Lower lobe of right lung (tissue), 2 donors: ENCODE results near the gene TRMT10C. TPM values are rescaled to one million over a fixed set of nuclear protein-coding genes. Genes with fewer than 3 reads are reported as not detected.

ENCODE experiments used
- ATAC-seq, 2 donors: fragments of 200-7000 bp; cut with Tn5 transposase; one replicate each; pipeline ENCODE4 v1.9.1; 2020 to 2022; ENCODE audit warnings: mild to moderate bottlenecking in 2 of 2, moderate library complexity in 2 of 2
- DNase-seq: peaks from one replicate; pipeline ENCODE4 v3.0.0-alpha.2; 2020
- H3K27ac ChIP-seq: fragments of 200-600 bp; one replicate; pipeline ENCODE4 v1.8.0; 2022
- H3K27me3 ChIP-seq: fragments of 200-600 bp; one replicate; pipeline ENCODE4 v1.8.0; 2022; ENCODE audit warnings: low read depth
- H3K36me3 ChIP-seq: fragments of 200-600 bp; one replicate; pipeline ENCODE4 v1.8.0; 2022; ENCODE audit warnings: mild to moderate bottlenecking
- H3K4me1 ChIP-seq: fragments of 200-600 bp; one replicate; pipeline ENCODE4 v1.8.0; 2022
- H3K4me3 ChIP-seq: fragments of 200-600 bp; one replicate; pipeline ENCODE4 v1.8.0; 2022; ENCODE audit warnings: mild to moderate bottlenecking
- H3K9me3 ChIP-seq: fragments of 200-600 bp; one replicate; pipeline ENCODE4 v1.8.0; 2022
- intact Hi-C: fragments of 100-400 bp; cut with DNase I; formaldehyde crosslinking; loops from one replicate; pipeline ENCODE4 v1.11.0; 2022
- total RNA-seq: library from RNA; stranded (reverse); fragmentation: NEBNext Ultra II Directional; extraction: Animal tissue kit (Norgen Biotek cat#: 25700); gene quantifications from one replicate; pipeline ENCODE4 v1.2.1, GENCODE V29; 2021
- TF ChIP-seq, protein P1 (sequence below): fragments of 200-600 bp; IDR thresholded peaks from one replicate; pipeline ENCODE4 v1.8.0; 2022; ENCODE audit warnings: antibody characterized with exemption, mild to moderate bottlenecking
- donor health status: DM: no; HTN: yes; CAD: no; lungs with severe emphysema.

The TRMT10C gene
- total RNA-seq, 1 donor from 2014 or later, result 17.4 TPM

DNA sequence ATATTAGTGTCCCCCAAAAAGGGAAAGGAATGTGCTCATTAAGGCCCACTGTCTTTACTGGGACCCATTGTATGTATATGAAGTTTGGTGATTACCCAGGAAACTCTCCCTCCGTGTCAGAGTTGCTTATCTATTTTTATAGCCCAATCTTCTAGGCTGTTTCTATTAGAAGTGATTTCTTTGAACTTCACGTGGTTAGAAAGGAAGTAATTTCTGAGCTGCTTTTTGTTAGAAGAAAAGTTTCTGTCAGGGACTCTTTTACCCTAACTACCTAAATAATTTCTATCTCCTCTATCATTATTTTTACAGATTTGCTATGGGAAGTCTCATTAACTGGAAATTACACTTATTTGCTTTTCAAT is 31.0 kb upstream of the TRMT10C start:
- H3K36me3 ChIP-seq, result no peaks in the 10 kb centered on the region
- intact Hi-C loops, result no loop called here
- TF ChIP-seq, protein P1, sequence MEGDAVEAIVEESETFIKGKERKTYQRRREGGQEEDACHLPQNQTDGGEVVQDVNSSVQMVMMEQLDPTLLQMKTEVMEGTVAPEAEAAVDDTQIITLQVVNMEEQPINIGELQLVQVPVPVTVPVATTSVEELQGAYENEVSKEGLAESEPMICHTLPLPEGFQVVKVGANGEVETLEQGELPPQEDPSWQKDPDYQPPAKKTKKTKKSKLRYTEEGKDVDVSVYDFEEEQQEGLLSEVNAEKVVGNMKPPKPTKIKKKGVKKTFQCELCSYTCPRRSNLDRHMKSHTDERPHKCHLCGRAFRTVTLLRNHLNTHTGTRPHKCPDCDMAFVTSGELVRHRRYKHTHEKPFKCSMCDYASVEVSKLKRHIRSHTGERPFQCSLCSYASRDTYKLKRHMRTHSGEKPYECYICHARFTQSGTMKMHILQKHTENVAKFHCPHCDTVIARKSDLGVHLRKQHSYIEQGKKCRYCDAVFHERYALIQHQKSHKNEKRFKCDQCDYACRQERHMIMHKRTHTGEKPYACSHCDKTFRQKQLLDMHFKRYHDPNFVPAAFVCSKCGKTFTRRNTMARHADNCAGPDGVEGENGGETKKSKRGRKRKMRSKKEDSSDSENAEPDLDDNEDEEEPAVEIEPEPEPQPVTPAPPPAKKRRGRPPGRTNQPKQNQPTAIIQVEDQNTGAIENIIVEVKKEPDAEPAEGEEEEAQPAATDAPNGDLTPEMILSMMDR, result no peak
- H3K9me3 ChIP-seq, result peaks cover under 1% of the 10 kb centered on the region
- no peak overlapping the region for H3K27ac ChIP-seq
- ATAC-seq (no peak), DNase-seq (no peak)
- no peaks in the 10 kb centered on the region for H3K27me3 ChIP-seq
- H3K4me3 ChIP-seq, result no peak overlapping the region
- H3K4me1 ChIP-seq, result no peaks in the 10 kb centered on the region

- H3K27me3 ChIP-seq, result no peaks in the 10 kb centered on the region
- no peak overlapping the region for H3K27ac ChIP-seq
- H3K4me1 ChIP-seq, result no peaks in the 10 kb centered on the region
- DNase-seq, result no peak
- H3K36me3 ChIP-seq, result no peaks in the 10 kb centered on the region
- intact Hi-C loops, result no loop called here
- ATAC-seq, result no peak
- no peak overlapping the region for H3K4me3 ChIP-seq
- TF ChIP-seq, protein P1, result no peak
- no peaks in the 10 kb centered on the region for H3K9me3 ChIP-seq
These were observed 30.1 kb upstream of the TRMT10C start for GRCh38 chr3:101531473-101532086.

GRCh38 chr3:101532783-101533602 is 28.7 kb upstream of the TRMT10C start:
- intact Hi-C loops, result no loop called here
- ATAC-seq (no peak), DNase-seq (no peak)
- H3K27ac ChIP-seq, result no peak overlapping the region
- H3K36me3 ChIP-seq, result no peaks in the 10 kb centered on the region
- H3K4me1 ChIP-seq, result no peaks in the 10 kb centered on the region
- no peaks in the 10 kb centered on the region for H3K9me3 ChIP-seq
- no peaks in the 10 kb centered on the region for H3K27me3 ChIP-seq
- no peak overlapping the region for H3K4me3 ChIP-seq
- TF ChIP-seq, protein P1, result no peak

DNA sequence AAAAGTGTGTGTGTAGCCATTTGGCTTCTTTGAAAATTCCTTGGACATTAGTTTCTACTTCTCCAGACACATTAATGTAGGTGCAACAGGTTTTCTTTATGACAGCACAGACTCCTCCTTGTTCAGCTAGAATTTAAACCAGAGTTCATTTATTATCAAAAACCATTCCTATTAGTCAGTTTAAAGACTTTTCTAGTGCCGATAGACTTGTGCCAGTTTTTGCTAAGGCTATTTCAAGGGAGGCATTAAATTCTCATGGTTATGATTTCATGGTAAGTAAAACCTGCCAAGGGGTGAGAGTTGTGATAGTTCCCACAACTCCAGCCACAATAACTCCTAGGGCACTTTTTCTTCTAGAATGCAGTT is 28.1 kb upstream of the TRMT10C start:
- Histone ChIP-seq H3K4me3 (no peak overlapping the region), H3K27ac (no peak overlapping the region), H3K36me3 (no peaks in the 10 kb centered on the region), H3K27me3 (no peaks in the 10 kb centered on the region), H3K9me3 (no peaks in the 10 kb centered on the region), H3K4me1 (no peaks in the 10 kb centered on the region)
- no peak for DNase-seq
- TF ChIP-seq, protein P1, result no peak
- no peak for ATAC-seq
- intact Hi-C loops, result no loop called here

- H3K27ac ChIP-seq, result no peak overlapping the region
- no peaks in the 10 kb centered on the region for H3K27me3 ChIP-seq
- TF ChIP-seq, protein P1, result no peak
- ATAC-seq, result no peak
- intact Hi-C loops, result no loop called here
- H3K4me1 ChIP-seq, result no peaks in the 10 kb centered on the region
- no peaks in the 10 kb centered on the region for H3K9me3 ChIP-seq
- DNase-seq, result no peak
- no peak overlapping the region for H3K4me3 ChIP-seq
- H3K36me3 ChIP-seq, result no peaks in the 10 kb centered on the region
These were observed 26.4 kb upstream of the TRMT10C start for GRCh38 chr3:101535221-101535620.
